Hepatocyte (in vitro differentiated cells): ENCODE data around the gene SPATA12. TPM values are rescaled to one million over a fixed set of nuclear protein-coding genes. Genes with fewer than 3 reads are reported as not detected.

Experiments
- DNase-seq: peaks from one replicate; pipeline ENCODE4 v3.0.0-alpha.2; 2016; ENCODE audit warnings: low spot score
- H2AFZ ChIP-seq: fragments of 200-600 bp; sonication (generic); 2 replicates; pipeline ENCODE4 v1.6.0; 2016; ENCODE audit warnings: antibody characterized with exemption, mild to moderate bottlenecking
- H3K27ac ChIP-seq: fragments of 200-600 bp; sonication (generic); 2 replicates; pipeline ENCODE4 v1.5.1; 2016; ENCODE audit warnings: mild to moderate bottlenecking
- H3K27me3 ChIP-seq: fragments of 200-600 bp; sonication (generic); 2 replicates; pipeline ENCODE4 v1.6.1; 2016
- H3K36me3 ChIP-seq: fragments of 200-600 bp; sonication (generic); replicated peaks from 2 replicates; pipeline ENCODE4 v1.5.1; 2016; ENCODE audit warnings: low read depth; ENCODE audit not compliant: insufficient read depth
- H3K4me1 ChIP-seq: fragments of 200-600 bp; sonication (generic); 2 replicates; pipeline ENCODE4 v1.5.1; 2016; ENCODE audit warnings: mild to moderate bottlenecking, moderate library complexity; ENCODE audit not compliant: insufficient read depth
- H3K4me2 ChIP-seq: fragments of 200-600 bp; sonication (generic); 2 replicates; pipeline ENCODE4 v1.6.0; 2016
- H3K4me3 ChIP-seq: fragments of 200-600 bp; sonication (generic); 2 replicates; pipeline ENCODE4 v1.5.1; 2016; ENCODE audit warnings: mild to moderate bottlenecking
- H3K79me2 ChIP-seq: fragments of 200-600 bp; sonication (generic); 2 replicates; pipeline ENCODE4 v1.6.0; 2017; ENCODE audit warnings: mild to moderate bottlenecking
- H3K9me2 ChIP-seq: fragments of 200-600 bp; sonication (generic); replicated peaks from 2 replicates; pipeline ENCODE4 v1.6.0; 2017; ENCODE audit warnings: mild to moderate bottlenecking; ENCODE audit not compliant: insufficient read depth
- H3K9me3 ChIP-seq: fragments of 200-600 bp; sonication (generic); 2 replicates; pipeline ENCODE4 v1.5.1; 2016; ENCODE audit warnings: low read depth, mild to moderate bottlenecking
- H4K20me1 ChIP-seq: fragments of 200-600 bp; sonication (generic); 2 replicates; pipeline ENCODE4 v1.6.0; 2016; ENCODE audit warnings: mild to moderate bottlenecking; ENCODE audit not compliant: insufficient read depth, poor library complexity, severe bottlenecking
- CTCF ChIP-seq: fragments of 200-600 bp; sonication (generic); IDR thresholded peaks from 2 replicates; pipeline ENCODE4 v1.5.1; 2016; ENCODE audit warnings: antibody characterized with exemption, mild to moderate bottlenecking; ENCODE audit not compliant: poor library complexity
- EZH2 ChIP-seq: fragments of 200-600 bp; sonication (generic); IDR thresholded peaks from 2 replicates; pipeline ENCODE4 v1.6.1; 2016; ENCODE audit warnings: antibody characterized with exemption, mild to moderate bottlenecking, borderline replicate concordance
- EZH2phosphoT487 ChIP-seq: fragments of 200-600 bp; sonication (generic); IDR thresholded peaks from one replicate; pipeline ENCODE4 v1.6.1; 2018; ENCODE audit warnings: antibody characterized with exemption, mild to moderate bottlenecking, low read depth, moderate library complexity; ENCODE audit not compliant: unreplicated experiment, severe bottlenecking
- WGBS: methylation state at CpG from one replicate; pipeline ENCODE4 v1.1.6; 2016; ENCODE audit warnings: low lambda C conversion rate; ENCODE audit errors: missing lambda C conversion rate; 5-methylcytosine and 5-hydroxymethylcytosine counted together
- polyA plus RNA-seq: library from polyadenylated mRNA; unstranded; fragments of >200 nt; fragmentation: Nextera tagmentation; extraction: Ambion mirVana; gene quantifications from 2 replicates; pipeline ENCODE4 v1.2.1, GENCODE V29; 2016
- total RNA-seq: library from RNA; depleted of rRNA; stranded (reverse); fragments of >200 nt; gene quantifications from 2 replicates; pipeline ENCODE4 v1.2.3, GENCODE V29; 2014

Gene SPATA12
- total and polyA plus RNA-seq, 2 experiments from 2014 or later = 0.10 to 0.25 TPM

DNA sequence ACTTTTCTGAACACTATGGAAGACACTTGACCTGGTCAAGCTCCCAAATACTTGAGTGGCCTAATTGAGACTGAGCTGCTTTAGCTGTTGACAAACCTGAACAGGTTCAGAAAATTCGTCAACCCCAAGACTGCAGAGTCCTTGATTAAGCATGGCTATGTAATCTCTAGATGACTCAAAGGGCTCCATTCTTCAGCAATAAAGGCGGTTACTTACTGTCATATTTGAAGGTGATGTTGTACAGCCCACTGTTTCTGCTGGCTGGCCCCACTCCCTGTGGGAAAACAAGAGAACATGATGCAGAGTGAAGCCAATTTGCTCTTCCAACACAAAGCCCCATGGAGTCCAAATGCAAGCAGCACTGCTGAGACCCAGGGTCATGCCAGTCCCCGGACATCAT is 59.6 kb downstream of the SPATA12 start:
- no peaks in the 10 kb centered on the region for H3K36me3 ChIP-seq
- H3K4me2 ChIP-seq = no peak overlapping the region
- H3K4me1 ChIP-seq = peaks cover 5% of the 10 kb centered on the region
- no peaks in the 10 kb centered on the region for H3K27me3 ChIP-seq
- no peak overlapping the region for H3K4me3 ChIP-seq
- TF ChIP-seq CTCF = no peak
- TF ChIP-seq EZH2 = no peak
- TF ChIP-seq EZH2phosphoT487 = no peak
- H4K20me1 ChIP-seq = no peaks in the 10 kb centered on the region
- H2AFZ ChIP-seq = no peak overlapping the region
- no peaks in the 10 kb centered on the region for H3K9me3 ChIP-seq
- DNase-seq = no peak
- H3K9me2 ChIP-seq = no peaks in the 10 kb centered on the region
- 59% methylated on average over 3 of the region's 3 CpGs for WGBS
- no peak overlapping the region for H3K27ac ChIP-seq
- H3K79me2 ChIP-seq = no peaks in the 10 kb centered on the region

GRCh38 chr3:57120451-57121174 is 60.1 kb downstream of the SPATA12 start:
- Histone ChIP-seq H3K9me2 (no peaks in the 10 kb centered on the region), H3K36me3 (no peaks in the 10 kb centered on the region), H4K20me1 (no peaks in the 10 kb centered on the region), H3K4me2 (no peak overlapping the region), H3K79me2 (no peaks in the 10 kb centered on the region), H3K4me3 (no peak overlapping the region), H3K9me3 (no peaks in the 10 kb centered on the region), H3K27ac (no peak overlapping the region), H3K4me1 (peaks cover 5% of the 10 kb centered on the region), H3K27me3 (no peaks in the 10 kb centered on the region), H2AFZ (no peak overlapping the region)
- WGBS = 72% methylated on average over 10 of the region's 10 CpGs
- DNase-seq = no peak
- TF ChIP-seq CTCF (no peak), EZH2 (no peak), EZH2phosphoT487 (no peak)

Other genes with a start within 250 kb of the SPATA12 start
- 6.2 and 6.7 TPM in 2 replicates for gene IL17RD, start 104.7 kb downstream of the SPATA12 start, total RNA-seq
- 1.7 and 2.0 TPM in 2 replicates for gene IL17RD, start 104.7 kb downstream of the SPATA12 start, polyA plus RNA-seq
- 1.3 and 1.7 TPM in 2 replicates for gene HESX1, start 139.3 kb downstream of the SPATA12 start, total RNA-seq
- gene HESX1, start 139.3 kb downstream of the SPATA12 start, polyA plus RNA-seq = 0.51 and 0.85 TPM in 2 replicates
- 42.8 and 54.0 TPM in 2 replicates for gene APPL1, start 167.1 kb downstream of the SPATA12 start, total RNA-seq
- 31.9 and 32.5 TPM in 2 replicates for gene APPL1, start 167.1 kb downstream of the SPATA12 start, polyA plus RNA-seq
- gene ASB14, start 232.0 kb downstream of the SPATA12 start, total RNA-seq = not detected in 2 replicates
- gene ASB14, start 232.0 kb downstream of the SPATA12 start, polyA plus RNA-seq = 0.10 and 0.19 TPM in 2 replicates